Stimulated activated CD8-positive, alpha-beta memory T cell treated with anti-CD3 and anti-CD28 coated beads, Interleukin-7, amount 100 ng/mL, for 4 hours (primary cell): Measurements from ENCODE around the gene ASTN2.

Source experiments
- DNase-seq, 2 donors: peaks; one replicate each; pipeline ENCODE4 v3.0.0-alpha.2; 2020; ENCODE audit warnings: low read depth in 2 of 2

Gene ASTN2

DNA sequence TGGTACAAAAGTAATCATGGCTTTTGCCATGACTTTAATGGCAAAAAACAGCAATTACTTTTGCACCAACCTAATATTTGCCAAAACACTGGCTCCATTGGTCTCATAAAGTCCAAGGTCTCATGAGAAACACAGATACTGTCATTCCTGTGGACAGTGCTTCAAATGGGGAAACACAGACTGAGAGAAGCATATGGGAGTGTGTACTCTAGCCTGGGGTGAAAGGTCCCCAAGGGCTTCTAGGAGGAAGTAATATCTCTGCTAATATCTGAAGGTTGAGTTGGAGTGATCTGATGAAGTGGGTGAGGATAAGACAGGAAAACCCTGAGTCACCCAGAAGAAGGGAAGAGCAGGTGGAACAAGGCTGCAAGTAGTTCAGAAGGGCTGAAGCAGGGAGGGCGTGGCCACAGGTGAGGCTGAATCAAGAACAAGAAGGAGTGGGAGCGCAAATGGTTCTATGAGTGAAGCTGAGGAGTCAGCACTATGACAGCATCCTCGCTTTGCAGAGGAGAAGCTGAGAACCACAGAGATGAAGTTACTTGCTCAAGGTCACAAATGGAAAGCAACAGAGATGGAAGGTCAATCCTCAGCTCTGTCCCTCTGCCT lies 164.1 kb downstream of the ASTN2 start:
- DNase-seq: no peak

DNA sequence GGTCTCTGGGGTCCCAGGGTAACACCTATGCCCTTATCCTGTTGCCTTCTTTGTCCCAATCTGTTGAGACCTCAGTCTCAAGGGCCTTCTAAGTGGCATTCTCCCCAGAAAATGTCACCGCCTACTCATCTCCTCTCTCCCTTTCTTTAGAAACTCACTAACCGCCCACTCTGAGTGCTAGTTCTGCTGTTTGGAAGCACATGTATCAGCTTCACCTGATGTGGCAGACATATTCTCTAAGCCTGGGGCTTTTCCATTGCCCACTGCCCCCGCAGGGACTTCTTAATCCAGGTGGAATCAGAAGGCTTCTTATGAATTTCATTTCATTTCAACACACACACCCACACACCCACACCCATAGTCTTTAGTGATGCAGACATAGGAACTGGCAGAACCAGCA lies 165.1 kb downstream of the ASTN2 start:
- DNase-seq: no peak

DNA sequence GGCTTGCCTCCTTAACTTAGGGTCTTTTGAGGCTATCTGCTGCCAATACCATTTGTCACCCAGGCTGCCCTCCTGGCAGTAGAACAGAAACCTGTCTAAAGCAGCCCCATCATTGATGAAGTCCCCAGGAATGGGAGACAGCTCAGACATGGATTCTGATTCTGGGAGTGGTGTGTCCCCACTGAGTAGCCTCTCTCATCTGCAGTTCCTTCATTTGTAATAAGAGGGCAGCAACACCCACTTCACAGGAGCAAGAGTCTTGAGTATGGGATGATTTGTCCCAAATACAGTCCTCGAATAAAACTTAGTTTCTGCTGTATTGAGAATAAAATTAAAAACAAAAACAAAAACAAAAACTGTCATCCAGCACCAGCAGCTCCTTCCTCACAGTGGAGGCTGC lies 167.6 kb downstream of the ASTN2 start:
- no peak for DNase-seq

DNA sequence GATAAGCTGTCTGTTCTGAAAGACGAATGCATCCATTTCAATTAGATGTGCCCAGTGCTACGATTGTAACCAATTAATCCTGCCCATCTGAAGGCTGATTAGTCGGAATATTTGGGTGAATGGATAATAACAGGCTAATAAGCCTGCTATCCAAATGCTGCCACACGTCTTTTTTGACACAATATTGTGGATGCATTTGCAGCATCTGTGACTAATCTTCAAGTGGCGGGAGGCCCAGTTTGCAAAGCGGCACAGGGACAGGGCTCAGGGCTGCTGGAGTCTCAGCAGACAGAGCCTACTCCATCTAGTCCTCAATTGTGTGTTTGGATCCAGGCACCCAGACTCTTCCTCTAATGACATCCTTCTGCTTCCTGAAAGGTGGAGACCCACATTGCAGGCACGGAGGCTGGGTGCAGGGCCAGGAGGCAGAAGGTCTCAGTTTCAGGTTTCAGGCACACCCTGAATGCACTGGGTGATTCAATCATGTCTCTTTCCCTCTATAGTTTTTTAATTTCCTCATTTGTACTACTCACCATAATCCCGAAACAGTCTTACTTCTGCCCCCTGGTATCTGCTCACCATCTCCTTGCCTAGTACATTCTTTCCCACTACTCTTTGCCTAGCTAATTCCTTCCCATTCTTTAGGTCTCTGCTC lies 169.6 kb downstream of the ASTN2 start:
- no peak for DNase-seq

DNA sequence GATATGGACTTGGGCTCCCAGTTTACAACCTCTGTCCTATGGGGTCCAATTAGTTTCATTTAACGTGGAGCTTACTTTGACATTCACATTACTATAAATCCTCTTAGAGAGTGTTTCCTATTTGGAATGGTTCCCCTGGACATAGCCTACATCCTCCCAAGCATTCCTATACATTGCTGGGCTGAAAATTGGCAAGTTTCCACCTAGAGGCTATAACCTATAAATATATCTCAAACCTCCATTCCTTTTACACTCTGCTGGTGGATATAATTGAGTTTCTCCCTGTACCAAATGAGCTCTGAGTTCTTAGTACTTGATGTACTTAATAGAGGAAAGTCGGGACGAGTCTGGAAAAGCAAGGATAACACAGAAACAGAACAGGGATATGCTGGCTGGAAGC lies 172.8 kb downstream of the ASTN2 start:
- DNase-seq: no peak

DNA sequence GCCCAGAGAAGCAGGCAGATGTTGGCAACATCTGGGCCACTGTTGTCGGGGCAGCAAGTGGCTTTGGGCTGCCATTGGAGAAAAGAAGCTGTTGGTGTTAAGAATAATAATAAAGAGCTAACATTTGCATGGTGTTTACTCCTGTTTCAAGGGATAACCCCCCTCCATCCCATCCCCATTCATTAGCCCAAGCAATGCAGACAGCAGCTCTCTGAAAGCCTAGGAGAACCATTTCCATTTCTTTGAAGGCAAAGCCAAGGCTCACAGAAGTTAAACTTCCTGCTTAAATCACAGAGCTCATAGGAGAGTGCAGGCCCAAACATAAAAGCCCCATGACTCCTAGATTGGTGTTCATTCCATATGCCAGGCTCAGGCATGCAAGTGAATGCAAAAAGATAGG lies 175.4 kb downstream of the ASTN2 start:
- no peak for DNase-seq

DNA sequence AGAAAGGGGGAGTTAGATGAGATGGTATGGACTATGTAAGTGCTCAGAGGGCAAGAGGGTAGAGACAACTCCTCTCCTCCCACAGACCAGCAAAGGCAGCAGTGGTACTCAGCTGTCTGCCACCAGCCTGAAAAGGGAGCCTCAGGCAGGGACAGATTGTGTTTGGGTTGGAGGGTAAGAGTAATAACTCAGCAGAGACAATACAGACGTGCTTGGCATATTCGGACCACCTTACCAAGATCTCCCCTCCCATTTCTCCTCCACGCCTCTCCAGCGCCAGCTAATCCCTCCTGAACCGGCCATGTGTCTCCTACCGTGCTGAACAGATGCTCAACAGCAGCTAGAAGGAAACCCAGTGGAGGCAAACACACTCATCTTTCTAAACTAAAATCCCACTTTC lies 180.8 kb downstream of the ASTN2 start:
- no peak for DNase-seq

DNA sequence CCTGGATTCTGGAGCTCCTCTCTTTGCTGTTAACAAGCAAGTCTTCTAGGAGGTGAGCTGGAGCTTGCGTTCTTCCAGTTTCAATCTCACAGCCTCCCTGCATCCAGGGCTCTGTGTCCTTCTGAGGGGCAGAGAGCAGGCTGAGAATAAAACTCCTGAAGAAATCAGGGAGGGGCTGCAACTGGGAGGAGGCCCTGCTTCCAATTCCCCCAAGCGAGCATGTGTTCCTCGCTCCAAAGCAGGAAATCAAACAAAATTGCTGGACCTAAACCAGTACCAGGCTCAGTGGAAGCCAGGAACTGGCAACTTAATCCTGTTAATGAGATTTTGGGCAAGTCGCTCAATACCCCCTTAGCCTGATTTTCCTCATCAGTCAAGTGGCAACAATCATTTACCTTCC lies 181.8 kb downstream of the ASTN2 start:
- DNase-seq: no peak

DNA sequence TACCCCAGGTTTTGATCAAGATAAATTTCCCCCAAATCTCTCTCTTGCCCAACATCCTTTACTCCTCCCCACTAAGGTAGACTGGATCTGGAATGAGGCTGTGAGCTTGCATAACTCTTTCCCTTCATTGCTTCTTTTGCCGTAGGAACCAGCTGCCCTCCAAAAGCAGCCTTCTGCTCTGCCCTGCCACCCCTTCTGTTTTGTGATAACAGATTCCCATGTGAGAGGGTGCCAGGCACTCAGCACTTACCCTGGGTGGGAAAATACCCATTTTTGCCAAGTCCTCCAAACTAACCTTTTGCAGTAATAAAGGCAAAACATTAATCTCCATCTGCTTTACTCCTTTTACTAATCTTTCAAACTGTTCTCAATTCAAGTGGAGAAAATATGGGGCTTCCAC lies 182.6 kb downstream of the ASTN2 start:
- DNase-seq: no peak

DNA sequence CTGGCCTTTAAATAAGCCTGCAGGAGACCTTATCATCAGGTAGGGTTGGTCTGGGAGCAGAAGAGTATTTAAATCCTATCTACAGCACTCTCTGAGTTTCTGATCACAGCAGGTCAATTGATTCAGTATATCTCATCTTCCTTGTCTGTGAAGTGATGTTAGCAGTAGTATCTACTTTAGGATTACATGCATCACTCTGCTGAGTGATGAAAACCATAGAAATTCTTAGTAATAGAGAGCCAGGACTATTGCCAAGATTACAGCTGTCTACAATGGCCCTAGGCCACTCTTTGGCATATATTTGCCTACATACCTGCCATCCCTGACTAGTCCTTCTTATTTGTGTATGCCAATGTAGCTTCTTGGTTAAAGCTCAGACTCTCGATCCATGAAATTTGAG lies 183.8 kb downstream of the ASTN2 start:
- no peak for DNase-seq

DNA sequence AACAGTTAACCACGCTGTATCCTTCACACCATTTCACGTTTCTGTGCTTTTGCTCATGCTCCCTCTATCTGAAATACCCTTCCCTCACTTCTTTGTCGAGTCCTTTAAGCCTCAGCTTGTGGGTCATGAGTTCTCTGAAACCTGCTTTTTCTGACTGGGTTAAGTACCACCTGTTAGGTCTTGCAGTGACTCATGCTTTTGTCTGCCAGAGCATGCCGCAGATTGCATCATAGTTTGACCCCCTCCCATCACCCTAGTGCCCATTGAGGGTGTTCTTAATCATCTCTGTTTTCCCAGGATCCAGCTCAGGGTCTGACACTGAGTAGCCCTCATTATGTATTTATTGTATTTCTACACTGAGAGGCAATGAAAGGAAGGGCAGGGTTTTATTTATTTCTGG lies 190.2 kb downstream of the ASTN2 start:
- no peak for DNase-seq

DNA sequence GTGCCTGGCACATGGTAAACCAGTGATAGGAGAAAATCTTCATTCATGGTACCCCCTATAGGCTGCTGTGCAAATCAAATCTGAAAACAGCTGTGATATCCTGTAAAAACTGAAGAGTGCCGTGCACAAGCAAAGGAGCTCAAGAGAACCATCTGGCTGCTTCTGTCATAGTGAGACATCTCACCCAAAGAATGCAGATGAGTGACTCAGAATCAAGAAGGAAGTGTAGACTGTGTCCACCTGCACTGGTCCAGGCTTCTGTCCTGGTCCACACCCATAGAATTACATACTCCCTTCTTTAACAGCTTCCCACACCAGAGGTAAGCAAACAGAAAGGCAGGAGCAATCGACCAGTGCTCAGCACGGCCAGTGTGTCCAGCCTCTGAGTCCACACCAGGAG lies 195.9 kb downstream of the ASTN2 start:
- no peak for DNase-seq

DNA sequence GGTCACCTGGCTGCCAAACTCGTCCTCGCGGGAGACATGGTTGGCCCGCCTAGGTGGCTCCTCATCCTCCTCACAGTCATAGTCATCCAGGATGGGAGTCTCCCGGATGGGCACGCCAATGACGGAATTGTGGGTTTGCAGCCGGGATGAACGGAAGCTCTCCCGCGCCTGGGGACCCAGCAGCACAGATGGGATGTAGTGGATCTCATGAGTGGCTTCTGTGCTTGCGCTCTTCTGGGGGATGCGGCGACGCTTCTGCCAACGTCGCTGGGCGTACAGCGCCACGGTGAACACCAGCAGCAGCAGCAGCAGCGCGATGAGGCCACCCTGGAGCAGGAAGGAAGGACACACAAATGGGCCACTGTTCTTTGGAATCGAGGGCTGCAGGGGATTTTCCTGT lies 200.4 kb downstream of the ASTN2 start:
- no peak for DNase-seq

DNA sequence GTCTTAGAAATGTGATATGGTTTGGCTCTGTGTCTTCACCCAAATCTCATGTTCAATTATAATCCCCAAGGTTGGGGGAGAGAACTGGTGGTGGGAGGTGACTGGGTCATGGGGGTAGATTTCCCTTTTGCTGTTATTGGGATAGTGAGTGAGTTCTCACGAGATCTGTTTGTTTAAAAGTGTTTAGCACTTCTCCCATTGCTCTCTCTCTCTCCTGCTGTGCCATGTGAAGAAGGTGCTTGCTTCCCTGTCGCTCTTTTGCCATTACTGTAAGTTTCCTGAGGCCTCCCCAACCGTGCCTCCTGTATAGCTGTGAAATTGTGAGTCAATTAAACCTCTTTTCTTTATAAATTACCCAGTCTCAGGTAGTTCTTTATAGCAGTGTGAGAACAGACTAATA lies 203.6 kb downstream of the ASTN2 start:
- DNase-seq: no peak

DNA sequence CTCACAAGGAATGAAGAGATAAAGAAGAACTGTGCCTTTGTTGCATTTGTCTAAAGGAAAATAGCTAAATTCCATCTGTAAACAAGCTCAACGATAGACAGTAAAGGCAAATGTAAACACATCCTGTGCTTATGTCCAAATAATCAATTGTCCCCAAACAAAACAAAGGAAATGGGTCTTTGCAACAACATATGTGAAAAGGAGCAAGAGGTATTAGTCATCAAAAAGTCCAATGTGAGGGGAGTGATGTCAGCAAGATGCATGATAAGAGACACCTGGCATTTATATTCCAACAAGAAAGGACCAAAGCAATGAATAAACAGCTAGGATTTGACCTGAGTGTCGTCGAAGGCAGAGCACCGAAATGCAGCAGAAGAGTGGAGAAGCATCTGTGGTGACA lies 209.1 kb downstream of the ASTN2 start:
- no peak for DNase-seq

DNA sequence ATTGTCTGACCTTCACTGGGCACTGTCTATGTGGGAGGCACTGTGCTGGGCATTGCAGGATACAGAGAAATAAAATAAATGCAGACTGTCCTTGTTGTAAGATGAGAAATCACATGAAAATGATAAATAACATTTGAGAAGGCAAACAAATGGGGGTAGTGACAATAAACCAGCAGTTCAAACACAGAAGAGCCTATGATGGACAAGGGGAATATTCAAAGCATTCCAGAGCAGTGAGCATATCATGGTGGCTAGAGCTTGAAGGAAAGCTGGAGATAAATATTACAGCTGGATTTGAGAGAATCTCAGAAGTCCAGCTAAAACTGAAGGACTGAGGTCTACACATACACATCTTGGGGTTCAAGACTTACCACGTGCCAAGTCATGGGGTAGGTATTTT lies 209.9 kb downstream of the ASTN2 start:
- DNase-seq: no peak

DNA sequence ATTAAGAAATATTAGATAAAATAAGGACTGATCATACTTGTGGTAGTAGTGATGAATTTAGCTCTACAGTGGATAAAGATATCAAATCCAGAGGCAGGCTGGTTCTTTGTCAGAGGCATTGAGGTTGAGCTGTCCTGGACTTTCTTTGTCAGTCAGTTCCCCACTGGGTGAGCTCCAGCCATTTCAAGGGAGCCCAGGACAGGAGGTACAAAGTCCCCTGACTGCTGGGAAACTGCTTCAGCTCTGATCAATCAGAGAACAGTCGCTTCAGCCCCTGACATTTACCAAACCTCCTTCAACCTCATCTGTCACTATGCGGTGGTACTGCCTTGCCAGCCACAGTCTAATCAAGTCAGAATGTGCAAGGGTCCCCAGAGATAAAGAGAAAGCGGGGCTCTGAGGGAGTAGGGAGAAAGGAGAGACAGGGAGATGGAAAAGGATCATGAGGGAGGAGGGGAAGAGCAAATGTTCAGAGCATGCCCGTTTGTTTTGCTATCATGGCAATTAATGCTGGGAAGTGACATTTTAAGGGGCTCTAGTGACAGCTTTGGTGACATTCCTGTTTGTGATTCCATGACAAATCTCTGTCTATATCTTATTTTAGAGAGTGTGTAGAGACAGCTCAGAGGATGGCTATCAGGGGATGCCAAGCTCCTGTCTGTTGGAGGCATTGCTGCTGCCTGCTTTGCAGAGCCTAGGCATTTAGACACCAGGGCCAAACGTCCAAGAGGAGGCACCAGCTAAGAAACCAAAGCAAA lies 223.2 kb downstream of the ASTN2 start:
- no peak for DNase-seq

DNA sequence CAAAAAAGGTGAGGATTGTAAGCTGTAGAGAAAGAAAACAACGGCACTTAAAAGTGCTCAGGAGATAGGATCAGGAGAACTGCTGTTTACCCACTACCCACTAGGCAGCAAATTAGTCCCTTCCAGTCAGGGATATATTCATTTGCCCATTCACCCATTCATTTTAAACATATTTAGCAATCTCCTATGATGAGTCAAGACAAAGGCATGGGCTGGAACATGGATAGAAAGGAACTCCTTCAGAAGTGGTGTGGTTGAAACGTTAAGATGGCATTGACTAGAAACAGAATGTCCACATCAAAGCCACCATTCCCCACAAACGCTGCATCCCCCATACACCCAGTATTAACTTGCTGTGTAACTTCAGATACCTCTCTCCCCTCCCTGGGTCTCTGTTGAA lies 225.7 kb downstream of the ASTN2 start:
- DNase-seq: no peak

DNA sequence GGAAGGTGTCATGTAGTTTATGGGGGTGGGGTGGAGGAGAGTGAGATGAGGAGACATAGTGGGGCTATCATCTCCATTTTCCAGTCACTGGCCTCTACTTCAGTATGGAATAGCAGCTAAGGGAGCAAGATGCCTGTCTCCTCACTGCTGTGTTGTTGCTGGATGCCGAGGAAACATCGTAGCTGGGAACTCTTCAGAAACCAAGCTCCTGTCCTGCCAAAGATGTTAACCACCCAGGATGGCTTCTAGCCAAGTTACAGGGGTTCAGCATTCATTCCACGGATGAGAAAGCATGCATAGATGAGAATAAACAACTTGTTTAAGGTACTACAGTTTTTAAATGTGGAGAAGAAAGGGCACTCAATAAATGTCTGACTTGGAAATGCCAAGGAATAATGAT lies 226.5 kb downstream of the ASTN2 start:
- no peak for DNase-seq

DNA sequence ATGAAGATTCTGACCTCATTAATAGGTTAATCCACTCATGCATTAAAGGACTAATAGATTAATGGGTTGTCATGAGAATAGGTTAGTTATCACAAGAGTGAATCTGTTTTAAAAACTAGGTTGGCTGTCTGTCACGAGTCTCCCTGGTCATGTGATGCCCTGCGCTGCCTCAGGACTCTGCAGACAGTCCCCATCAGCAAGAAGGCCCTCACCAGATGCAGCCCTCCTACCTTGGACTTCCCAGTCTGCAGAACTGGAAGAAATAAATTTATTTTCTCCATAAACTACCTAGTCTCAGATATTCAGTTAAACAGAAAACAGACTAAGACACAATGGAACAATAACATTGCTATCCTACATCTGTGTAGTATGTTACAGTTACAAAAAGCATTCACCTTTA lies 227.4 kb downstream of the ASTN2 start:
- DNase-seq: no peak

DNA sequence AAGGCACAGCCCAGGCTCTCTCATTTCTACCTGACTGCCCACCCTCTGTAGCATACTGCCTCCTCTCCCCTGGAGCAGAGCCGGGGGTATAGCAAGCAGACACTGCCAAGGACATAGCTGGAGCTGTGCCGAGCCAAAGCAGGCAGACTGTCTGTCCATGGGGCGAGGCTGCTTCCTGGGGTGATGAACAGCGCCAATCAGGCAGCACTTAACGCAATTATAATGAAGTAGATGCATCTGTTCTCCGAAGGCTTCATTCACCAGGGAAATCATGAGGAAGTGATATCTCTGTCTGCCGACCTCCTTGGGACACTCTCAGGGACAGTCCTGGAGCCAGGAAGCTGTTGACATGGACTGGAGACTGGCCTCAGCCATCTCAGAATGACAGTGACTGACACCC lies 230.7 kb downstream of the ASTN2 start:
- DNase-seq: no peak

DNA sequence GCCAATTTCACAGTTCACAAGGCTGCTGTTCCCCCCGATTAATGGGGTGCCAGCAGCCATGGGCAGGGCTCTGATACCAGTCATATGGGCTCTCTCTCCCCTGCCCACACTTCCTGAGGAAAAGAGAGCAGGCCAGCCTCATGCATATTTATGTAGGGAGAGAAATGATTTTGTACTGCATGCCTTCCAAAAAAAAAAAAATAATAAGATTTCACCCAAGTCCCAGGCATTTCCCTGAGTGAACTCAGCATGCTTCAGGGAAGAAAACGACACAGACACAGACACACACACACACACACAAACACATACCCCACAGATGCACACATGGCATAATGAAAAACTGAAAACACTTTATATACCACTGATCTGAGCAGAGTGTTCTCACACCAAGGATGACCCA lies 232.8 kb downstream of the ASTN2 start:
- DNase-seq: no peak

DNA sequence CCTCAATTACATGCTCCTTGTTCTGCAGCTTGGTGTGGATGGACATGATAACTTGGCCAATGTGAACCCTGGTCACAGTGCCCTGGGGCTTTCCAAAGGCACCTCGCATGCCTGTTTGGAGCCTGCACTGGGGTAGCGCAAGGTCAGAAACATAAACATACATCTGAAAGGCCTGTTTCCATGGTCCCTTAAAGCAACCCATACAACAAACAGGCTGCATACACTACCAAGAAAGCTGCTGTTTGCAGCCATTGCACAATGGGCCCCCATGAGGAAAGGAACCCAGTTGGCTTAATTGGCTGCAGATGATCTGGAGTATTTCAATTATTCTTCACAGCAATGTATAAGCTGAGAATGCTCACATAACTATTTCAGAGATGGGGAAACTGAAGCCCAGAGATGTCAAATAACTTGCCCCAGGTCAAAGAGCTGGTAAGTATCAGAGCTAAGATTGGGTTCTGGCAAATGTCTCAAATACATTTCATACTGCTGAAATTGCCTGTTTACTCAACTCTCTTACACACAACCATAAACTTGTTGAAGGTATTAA lies 233.9 kb downstream of the ASTN2 start:
- DNase-seq: no peak
